ENCODE results near the gene IKZF4.

Gene IKZF4

GRCh38 chr12:56084958-56085543, 64.2 kb downstream of the IKZF4 start:
- no peak for DNase-seq

GRCh38 chr12:56086096-56086495, 65.3 kb downstream of the IKZF4 start:
- DNase-seq, result no peak

GRCh38 chr12:56086608-56087007, 65.8 kb downstream of the IKZF4 start:
- DNase-seq, result no peak

GRCh38 chr12:56087220-56087619, 66.4 kb downstream of the IKZF4 start:
- no peak for DNase-seq

All from fibroblast of skin of scalp (primary cell).